Activated T-cell treated with anti-CD3 and anti-CD28 coated beads for 24 hours (primary cell): Measurements from ENCODE around the gene ADPRHL1.

Experiments
- DNase-seq: peaks from one replicate; pipeline ENCODE4 v3.0.0-alpha.2; 2020; ENCODE audit warnings: low read depth

The ADPRHL1 gene

DNA sequence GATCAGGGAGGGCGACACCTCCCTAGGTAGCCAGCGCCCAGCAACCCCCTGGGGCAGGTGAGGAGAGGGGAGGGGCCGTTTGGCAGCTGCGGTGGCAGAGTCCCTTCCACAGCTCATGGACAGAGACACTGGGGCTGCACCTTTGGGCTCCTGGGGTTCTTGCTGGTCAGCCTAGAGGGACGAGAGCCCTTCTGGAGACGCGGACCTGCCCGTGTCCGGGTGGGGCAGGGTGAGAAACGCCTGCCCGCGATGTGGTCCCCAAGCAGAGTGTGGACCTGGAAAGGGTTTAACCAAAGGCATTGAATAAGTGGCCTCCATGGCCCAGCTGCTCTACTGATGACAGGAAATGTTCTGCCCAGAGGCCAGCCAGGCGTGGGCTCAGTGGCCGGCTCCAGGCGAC is 38.3 kb downstream of the ADPRHL1 start:
- no peak for DNase-seq

DNA sequence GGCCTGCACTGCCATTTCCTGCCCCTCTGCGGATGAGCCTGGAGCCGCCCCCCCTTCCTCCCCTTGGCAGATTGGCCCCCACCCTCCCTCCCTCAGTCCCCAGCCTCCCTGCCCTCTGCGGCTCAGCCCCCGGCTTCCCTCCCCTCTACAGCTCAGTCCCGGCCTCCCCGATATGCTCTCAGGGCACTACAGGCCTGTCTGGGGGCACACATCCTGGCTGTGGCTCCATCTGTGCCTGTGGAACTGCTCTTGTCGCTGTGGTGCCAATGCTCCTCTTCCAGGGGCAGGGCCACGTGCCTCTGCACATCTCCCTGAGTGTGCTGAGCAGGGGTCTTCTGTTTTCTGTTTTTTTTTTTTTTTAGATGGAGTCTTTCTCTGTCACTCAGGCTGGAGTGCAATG is 39.0 kb downstream of the ADPRHL1 start:
- no peak for DNase-seq

DNA sequence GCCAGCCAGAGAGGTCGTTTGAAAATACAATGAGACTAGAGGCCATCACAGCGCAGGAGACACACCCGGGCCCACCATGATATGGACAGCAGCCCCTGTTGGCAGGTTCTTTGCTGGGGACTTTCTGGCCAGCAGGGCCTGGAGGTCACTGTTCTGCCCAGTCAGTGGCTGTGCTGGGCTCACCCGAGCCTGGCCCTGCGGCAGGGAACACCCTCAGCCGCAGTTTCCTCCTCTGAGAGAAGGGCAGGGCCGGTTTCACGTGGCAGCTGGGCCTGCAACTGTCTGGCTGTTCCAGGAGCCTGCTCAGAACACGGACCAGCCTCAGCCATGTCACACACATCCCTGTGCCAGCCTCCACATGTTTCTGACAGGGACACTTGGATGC is 39.4 kb downstream of the ADPRHL1 start:
- no peak for DNase-seq

DNA sequence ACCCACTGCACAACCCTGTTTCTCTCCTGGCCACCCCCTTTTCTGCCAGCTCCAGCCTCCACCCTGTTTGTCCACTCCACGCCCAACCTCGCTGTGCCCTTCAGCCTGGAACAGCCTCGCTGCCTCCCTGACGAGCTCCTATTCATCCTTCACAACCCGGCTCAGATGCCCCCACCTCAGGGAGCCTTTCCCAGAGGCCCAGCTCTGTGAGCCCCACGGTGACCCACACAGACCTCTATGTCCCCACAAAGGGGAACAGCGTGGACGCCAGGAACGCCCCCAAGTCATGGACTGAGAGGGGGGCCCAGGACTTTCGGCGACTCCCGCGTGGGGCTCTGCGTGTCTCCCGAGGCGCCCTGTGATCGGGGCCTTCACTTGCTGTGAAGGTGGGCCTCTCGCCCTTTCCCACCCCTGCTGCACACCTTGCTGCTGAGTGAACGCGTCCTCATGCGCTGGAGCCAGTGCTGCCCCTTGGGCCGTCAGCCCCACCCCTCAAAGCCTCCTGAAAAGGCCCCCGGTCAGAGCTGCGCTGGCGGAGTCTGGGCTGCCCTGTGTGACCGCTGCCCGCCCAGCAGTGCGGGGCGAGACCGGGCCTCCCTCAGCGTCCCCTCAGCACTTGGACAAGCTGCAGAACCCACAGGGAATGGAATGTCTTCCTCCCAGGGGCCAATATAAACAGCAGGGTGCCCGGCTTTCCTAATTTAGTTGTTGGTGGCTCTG is 40.0 kb downstream of the ADPRHL1 start:
- no peak for DNase-seq

DNA sequence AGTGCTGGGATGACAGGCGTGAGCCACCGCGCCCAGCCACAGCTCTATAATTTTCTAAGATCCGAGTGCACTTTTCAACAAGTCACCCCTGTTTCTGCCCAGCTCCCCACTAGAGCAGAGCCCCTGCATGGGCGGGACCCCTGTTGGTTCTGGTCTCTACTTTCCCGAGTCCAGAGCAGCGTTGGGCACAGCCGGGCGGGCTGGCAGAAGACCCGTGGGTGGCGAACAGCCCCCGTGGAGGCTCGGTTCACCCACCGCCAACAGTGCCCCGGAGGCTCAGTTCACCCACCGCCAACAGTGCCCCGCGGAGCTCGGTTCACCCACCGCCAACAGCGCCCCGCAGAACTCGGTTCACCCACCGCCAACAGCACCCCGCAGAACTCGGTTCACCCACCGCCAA is 40.8 kb downstream of the ADPRHL1 start:
- DNase-seq = no peak

DNA sequence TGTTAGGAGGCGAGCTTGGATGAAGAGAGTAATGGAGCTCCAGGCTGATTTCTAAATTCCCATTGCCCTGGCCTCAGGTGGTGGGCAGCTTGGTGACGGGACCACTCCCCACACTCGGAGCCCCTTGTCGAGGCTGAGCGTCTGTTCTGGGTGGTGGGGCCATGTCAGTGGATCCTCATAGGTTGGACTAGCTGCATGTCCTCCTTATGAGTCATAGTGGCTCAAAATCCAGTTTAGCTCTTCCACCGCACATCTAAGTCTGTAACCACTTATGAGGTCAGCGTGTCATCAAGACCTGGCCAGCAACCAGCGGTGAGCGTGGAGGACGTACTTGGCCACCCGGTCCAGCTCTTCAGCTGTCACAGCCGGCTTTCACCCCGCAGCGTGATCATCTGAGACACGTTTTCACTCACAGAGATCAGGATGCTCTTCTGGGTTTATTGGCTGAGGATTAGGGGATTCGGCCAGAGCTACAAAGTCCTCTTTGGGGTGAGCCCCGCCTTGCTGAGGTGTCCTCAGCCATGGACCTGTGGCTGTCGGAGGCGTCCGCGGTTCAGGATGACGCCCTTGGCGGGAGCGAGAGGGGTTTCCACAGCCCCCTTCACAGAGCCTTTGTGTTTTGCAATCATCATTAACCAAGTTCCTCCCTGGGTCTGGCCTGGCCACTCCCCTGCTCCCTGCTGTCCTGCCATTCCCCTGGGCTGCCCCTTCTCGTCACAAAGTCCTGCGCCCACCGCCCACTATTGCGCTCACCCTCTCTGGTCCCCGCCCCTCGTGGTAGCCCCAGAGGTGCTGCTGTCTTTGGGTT is 41.9 kb downstream of the ADPRHL1 start:
- no peak for DNase-seq

DNA sequence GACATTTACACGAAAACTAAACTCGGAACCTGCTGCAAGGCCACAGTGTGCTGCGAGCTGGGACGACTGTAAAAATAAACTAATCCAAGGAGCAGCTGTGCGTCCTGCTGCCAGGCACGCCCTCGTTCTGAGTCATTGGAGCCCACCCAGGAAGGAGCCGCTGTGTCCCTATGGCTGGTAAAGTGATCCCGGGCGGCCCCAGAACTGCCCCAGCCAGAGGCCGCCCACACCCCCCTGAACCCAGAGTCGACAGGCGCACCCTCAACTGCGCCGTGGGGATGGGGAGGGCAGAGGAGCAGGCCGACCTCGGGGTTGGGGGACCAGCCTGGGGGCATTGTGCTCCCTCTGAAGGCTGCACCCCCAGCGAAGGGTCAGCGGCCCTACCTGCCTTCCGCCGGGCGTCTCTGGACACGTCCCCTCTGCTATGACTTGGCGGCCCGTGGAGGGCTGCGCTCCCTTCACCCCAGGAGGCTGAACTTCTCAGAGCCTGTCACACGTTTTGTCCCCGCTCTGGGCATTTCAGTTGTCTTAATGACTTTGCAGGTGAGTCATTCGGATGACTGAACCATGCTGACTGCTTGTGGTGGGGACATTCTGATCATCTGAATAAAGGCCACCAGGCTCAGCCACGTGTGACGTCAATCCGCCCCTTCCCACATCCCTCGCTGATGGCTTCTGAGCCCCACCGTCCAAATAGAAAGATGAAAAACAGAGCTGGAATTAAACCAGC is 42.7 kb downstream of the ADPRHL1 start:
- DNase-seq = no peak

DNA sequence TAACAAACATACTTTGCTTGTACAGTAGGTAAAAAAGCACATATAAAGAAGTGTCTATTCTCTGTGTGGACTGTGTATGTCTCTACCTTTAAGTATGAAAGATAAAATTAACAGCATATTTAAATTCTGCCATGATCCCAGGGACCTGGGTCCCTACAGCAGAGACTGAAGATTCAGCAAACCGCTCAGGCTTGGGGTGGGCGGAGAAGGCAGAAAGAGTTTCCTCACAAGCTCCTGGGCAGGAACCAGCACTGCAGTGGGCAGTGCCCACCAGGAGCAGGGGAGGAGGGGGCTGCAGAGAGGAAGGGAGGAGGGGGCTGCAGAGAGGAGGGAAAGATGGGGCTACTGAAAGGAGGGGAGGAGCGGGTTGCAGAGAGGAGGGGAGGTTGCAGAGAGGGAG is 44.7 kb downstream of the ADPRHL1 start:
- no peak for DNase-seq

DNA sequence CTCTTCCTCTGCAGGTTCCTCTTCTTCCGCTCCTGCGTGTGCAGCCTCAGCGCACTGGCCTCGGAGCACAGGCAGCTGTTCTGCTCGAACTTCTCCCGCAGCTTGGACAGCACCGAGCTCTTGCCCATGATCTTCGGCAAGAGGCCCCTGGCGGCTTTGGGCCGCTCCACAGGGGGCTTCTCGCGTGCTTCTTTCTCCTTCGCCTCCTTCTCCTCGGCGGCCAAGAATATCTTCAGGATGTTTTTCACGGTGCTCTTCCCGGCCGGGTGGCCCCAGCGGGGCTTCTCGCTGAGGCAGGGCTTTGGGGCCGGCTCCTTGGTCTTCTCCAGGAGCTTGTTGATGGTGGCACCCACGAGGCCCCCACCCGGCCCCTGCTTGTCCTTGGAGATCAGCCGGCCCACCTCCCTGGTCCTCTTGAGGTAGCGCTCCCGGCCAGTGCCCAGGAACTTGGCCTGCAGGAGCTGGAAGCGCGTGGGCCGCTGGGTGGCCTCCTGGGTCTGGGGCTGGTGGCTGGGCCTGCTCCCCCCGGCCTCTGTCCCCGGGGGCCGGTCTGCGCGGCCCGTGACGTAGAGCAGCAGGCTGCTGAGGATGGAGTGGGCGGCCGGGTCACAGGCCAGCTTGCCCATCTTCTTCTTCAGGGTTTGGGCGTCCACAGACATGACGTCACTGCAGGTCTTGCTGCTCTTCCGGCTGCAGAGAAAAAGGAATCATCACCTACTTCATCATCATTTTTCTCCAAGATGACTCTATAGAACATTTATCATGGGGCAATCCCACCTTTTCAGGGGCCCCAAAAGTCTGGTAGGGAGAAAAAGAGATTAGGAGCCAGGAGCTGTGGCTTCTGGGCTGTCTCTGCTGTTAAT is 45.5 kb downstream of the ADPRHL1 start:
- no peak for DNase-seq

DNA sequence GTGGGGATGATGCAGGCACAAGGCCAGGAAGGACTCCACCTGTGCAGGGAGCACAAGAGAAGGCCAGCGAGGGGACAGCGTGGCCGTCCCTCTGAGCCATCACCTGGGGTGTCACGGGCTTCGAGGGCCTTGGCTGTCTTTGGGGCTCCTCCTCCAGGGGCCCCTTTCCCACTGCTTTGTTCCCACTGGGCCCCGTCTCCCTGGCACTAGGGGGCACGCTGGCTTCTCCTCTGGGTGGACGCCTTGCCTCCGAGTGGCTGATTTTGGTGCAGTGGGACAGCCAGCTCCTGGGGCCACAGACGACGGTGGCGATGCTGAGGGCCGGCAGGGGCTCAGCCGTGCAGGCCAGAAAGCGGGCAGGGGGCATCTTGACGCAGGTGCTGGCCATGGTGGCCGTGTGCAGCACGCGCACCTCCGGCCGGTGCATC is 46.2 kb downstream of the ADPRHL1 start:
- DNase-seq = no peak

DNA sequence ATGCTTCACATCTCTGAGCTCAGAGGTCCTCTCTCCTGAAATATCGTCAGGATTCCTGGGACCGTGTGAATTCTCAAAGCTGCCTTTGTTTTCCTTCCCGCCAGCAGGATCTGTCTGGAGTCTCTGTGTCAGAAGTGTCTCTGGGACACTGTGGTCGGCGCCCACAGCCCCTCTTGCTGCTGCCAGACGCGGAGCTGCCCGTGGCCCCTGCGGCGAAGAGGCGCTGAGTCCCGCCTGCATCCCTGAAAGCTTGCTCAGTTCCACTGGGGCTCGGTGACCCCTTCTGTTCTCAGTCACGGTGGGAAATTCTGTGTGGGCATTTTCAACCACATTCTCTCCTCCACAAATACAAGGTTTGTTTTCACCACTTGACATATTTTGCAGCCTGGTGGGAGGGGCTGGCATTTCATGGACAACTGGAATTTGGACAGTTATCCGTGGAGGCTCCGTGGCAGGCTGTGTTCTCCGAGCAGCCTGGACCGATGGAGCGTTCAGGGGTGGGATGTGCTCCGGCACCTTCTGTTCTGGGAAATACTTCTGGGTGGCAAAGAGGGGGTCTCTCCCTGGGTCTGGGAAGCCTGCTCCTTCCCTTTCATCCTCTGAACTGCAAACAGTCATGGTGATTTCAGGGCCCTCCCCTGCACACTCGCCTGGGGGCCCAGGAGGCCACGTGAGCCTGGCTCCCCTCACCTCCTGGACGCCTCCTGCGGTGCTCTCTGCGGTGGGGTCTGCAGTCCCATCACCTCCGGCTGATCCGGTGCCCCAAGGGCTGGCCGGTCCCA is 46.8 kb downstream of the ADPRHL1 start:
- no peak for DNase-seq

DNA sequence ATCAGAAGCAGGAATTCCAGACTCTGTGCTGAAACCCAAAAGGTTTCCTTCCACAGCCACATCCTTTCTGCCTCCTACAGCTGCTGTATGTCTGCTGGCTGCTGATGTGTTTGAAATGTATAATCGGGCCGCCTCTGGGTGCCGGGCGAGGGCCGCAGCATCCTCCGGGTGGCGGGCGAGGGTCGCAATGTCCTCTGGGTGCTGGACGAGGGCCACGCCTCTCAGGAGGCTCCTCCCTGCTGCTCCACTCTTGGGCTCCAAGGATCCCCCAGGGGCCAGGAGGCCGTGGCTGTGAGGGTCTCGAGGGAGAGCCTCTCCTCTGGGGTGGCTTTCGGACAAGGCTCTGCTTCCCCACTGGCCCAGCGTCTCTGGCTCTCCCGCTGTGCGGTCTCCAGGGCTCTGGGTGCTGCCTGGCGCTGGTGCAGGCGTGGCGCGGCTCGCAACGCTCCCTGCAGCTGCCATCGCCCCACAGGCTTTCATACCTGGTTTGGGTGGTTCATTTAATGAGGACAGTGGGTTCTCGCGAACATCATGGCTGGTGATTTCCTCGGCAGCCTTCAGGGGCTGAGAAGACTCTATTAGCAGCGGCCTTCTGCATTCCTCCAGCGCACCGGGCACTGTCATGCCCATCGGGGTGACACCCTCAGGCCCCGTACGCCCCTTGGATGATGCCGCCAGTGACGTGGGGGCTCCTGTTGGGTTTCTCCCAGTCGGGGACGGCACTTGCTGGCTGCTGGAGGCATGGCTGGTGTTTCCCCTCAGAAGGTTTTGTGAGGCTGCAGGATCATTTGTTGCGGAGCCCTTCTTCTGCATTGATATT is 47.6 kb downstream of the ADPRHL1 start:
- DNase-seq = no peak

DNA sequence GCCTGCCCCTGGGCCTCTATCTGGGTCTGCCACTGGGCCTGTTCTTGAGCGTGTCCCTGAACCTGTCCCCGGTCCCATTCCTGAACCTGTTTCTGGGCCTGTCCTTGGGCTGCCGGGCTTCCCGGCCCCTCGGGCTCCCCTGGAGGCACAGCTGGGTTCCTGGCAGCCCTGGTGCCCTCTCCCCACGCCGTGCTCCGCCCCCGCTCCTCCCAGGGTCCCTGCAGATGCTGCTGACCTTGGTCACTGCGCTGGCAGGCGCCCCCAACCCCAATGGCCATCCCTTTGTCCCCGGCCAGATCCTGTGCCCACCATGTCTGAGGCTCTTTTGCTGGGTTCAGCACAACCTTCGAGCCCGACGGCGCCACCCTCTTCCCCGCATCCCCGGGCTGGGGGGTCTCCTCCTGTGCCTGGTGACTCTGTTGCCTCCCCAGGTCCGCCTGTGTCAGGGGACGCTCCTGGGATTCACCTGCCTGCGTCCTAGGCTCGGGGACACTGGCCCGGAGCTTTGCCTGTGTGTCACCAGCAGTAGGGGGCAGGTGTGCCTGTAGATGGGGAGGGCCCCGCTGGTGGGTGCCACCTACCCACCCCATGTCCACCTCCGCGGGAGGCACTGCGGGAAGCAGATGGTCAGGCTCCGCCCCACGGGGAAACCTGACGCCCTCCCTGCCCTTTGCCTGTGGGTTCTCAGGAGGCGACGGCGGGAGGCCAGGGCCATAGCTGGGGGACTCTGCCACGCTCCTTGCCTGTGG is 48.4 kb downstream of the ADPRHL1 start:
- no peak for DNase-seq

DNA sequence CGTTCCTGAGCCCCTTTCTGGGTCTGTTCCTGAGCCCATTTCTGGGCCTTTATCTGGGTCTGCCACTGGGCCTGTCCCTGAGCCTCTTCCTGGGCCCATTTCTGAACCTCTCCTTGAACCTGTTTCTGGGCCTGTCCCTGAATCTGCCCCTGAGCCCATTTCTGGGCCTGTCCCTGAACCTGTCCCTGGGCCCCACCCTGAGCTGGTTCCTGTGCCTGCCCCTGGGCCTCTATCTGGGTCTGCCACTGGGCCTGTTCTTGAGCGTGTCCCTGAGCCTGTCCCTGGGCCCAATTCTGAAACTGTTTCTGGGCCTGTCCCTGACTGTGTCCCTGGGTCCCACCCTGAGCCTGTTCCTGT is 48.9 kb downstream of the ADPRHL1 start:
- no peak for DNase-seq

DNA sequence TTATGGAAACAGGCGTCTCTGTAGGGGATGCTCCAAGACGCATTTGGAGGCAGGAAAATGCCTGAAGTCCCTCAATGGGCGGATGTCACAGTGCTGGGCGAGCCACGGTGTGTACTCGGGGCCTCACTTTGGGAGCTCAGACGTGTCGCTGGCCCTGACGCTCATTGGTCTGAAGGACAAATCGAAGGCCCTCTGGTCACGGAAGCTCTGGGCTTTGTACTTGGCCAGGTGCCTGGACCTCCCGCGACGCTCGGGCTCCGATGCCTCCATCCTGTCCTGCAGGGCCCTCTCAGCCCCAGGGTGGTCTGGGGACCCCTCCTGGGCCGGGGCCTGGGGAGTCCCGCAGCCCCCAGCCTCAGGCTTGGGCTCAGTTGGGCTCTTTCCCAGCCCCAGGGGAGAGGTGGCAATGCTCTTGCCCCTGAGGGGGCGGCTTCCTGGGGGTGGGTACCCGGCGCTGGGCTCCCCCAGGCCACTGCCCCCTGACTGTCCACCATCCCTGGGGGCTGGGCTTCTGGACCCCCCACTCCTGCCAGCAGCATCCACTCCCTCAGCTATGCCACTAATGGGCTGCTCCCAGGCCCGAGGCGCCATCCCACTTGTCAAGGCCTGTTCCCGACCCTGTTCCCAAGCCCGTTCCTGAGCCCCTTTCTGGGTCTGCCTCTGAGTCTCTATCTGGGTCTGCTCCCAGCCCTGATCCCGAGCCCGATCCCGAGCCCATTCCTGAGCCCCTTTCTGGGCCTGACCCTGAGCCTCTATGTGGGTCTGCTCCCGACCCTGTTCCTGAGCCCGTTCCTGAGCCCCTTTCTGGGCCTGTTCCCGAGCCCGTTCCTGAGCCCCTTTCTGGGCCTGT is 49.8 kb downstream of the ADPRHL1 start:
- DNase-seq = no peak

DNA sequence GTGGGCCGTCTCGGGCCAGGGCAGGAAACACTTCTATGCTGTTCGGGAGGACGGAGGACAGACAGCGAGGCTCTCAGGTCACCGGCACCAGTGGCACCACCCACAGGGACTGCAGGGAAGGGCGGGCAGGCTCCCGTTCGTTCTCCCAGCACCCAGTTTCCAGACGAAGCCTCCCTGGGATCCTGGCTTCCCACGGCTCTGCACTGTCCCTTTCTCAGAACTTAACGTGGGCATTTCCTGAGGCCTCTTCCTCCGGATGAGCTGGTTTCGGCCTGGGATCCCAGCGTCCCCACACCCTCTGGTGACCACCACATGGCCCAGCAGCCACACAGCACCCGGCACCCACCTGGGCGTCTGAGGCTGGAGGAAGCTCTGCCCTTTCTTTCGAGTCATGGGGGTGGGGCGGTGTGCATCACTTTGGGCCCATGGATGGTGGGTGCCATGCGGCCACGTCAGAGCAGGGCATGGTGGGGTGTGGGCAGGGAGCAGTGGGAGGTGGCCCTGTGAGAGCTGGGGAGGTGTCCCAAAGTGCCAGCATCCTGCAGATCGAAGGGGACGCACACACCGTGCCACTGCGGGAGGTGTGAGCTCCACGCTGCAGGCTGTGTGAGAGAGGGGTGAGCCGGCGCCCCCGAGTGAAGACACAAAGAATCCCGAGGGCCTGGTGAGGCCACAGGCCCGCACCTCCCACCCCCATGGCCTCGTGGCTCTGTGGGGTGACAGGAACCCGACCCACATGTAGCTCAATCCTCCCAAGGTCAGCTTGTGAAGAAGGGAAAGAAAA is 50.6 kb downstream of the ADPRHL1 start:
- no peak for DNase-seq

DNA sequence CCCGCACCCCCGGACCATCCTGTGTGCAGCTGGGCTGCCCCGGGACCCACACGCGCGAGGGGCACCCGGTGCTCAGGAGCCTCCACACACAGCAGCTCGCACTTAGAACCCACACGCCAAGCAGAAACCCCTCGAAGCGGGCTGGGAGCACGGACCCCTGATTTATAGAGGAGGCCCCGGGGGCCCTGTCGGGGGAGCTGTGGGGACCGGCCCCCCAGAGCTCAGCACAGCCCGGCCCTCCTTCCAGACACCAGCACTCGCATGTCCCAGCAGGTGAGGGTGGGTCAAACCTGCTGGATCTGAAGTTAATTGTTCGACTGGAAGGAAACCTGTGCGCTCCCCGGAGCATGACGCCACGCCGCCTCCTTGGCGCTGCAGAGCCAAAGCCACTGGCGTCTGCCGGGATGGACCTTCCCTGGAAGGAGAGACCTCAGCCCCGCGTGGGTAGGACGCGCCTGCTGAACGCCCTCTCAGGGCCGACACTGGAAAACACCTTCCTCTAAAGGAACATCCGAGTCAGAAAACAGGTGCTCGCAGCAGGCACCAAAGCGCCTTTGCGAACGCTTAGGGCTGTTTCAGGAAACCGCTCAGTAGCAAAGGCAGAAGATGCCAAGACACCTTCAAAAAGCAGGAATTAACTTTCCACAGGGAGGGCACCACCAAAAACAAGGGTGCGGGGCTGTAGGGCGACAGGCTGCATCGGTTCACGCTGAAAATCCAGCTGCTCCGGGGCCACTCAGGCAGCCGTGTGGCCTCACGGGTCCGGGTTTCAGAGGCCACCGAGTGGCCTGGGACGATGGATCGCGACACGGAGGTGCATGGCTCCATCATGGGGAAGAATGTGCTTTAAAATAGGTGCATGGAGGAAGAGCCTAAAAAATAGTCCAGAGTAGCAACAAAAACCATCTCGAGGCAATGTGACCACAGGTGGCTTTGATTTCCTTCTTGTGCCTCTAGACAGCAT is 51.6 kb downstream of the ADPRHL1 start:
- no peak for DNase-seq
